ENCODE measurements around the gene SERPINB6.
"Not testable (repeated sequence)": the region's sequence is repeated elsewhere in the genome, so short reads cannot be mapped to it uniquely, and the experiment has no call there.

DNA sequence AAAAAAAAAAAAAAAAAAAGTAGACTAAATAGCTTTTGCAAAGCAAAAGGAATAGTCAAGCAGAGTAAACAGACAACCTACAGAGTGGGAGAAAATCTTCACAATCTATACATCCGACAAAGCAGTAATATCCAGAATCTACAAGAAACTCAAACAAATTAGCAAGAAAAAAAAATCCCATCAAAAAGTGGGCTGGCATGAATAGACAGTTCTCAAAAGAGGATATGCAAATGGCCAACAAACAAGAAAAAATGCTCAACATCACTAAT is 786 bp upstream of the SERPINB6 start:
- TF ChIP-seq, protein P1, sequence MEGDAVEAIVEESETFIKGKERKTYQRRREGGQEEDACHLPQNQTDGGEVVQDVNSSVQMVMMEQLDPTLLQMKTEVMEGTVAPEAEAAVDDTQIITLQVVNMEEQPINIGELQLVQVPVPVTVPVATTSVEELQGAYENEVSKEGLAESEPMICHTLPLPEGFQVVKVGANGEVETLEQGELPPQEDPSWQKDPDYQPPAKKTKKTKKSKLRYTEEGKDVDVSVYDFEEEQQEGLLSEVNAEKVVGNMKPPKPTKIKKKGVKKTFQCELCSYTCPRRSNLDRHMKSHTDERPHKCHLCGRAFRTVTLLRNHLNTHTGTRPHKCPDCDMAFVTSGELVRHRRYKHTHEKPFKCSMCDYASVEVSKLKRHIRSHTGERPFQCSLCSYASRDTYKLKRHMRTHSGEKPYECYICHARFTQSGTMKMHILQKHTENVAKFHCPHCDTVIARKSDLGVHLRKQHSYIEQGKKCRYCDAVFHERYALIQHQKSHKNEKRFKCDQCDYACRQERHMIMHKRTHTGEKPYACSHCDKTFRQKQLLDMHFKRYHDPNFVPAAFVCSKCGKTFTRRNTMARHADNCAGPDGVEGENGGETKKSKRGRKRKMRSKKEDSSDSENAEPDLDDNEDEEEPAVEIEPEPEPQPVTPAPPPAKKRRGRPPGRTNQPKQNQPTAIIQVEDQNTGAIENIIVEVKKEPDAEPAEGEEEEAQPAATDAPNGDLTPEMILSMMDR (IDR thresholded peaks at IDR 0.05), result not testable (repeated sequence)
- not testable (repeated sequence) for TF ChIP-seq POLR2A (IDR thresholded peaks at IDR 0.05)

All from lower leg skin (tissue), 3 donors.